Smooth muscle cell (in vitro differentiated cells): Measurements from ENCODE around the gene ADGRB3. TPM values are rescaled to one million over a fixed set of nuclear protein-coding genes. Genes with fewer than 3 reads are reported as not detected.

Source experiments
- DNase-seq: peaks from one replicate; lab custom pipeline; 2025; ENCODE audit not compliant: unreplicated experiment; lab: John Stamatoyannopoulos, UW
- H2AFZ ChIP-seq: fragments of 200-600 bp; sonication (generic); 2 replicates; pipeline ENCODE4 v1.6.0; 2016; ENCODE audit warnings: antibody characterized with exemption, low read depth, mild to moderate bottlenecking
- H3F3A ChIP-seq: fragments of 200-600 bp; sonication (generic); 2 replicates; pipeline ENCODE4 v1.6.0; 2017; ENCODE audit warnings: antibody characterized with exemption, low read depth
- H3K27ac ChIP-seq: fragments of 200-600 bp; sonication (generic); 2 replicates; pipeline ENCODE4 v1.5.1; 2016; ENCODE audit warnings: low read depth, mild to moderate bottlenecking
- H3K27me3 ChIP-seq: fragments of 200-600 bp; sonication (generic); 2 replicates; pipeline ENCODE4 v1.6.1; 2016; ENCODE audit warnings: low read depth, mild to moderate bottlenecking
- H3K36me3 ChIP-seq: fragments of 200-600 bp; sonication (generic); 2 replicates; pipeline ENCODE4 v1.5.1; 2016; ENCODE audit warnings: low read depth
- H3K4me1 ChIP-seq: fragments of 200-600 bp; sonication (generic); 2 replicates; pipeline ENCODE4 v1.5.1; 2016; ENCODE audit warnings: low read depth
- H3K4me2 ChIP-seq: fragments of 200-600 bp; sonication (generic); 2 replicates; pipeline ENCODE4 v1.6.0; 2016; ENCODE audit warnings: mild to moderate bottlenecking
- H3K4me3 ChIP-seq: fragments of 200-600 bp; sonication (generic); 2 replicates; pipeline ENCODE4 v1.5.1; 2016; ENCODE audit warnings: mild to moderate bottlenecking
- H3K79me2 ChIP-seq: fragments of 200-600 bp; sonication (generic); 2 replicates; pipeline ENCODE4 v1.6.0; 2016; ENCODE audit warnings: low read depth, mild to moderate bottlenecking
- H3K9ac ChIP-seq: fragments of 200-600 bp; sonication (generic); 2 replicates; pipeline ENCODE4 v1.6.0; 2016; ENCODE audit warnings: low read depth
- H3K9me3 ChIP-seq: fragments of 200-600 bp; sonication (generic); replicated peaks from 2 replicates; pipeline ENCODE4 v1.5.1; 2016; ENCODE audit warnings: low read depth
- H4K20me1 ChIP-seq: fragments of 200-600 bp; sonication (generic); 2 replicates; pipeline ENCODE4 v1.6.0; 2016; ENCODE audit warnings: low read depth
- WGBS: methylation state at CpG from one replicate; pipeline ENCODE4 v1.1.7; 2016; ENCODE audit warnings: low lambda C conversion rate; 5-methylcytosine and 5-hydroxymethylcytosine counted together
- polyA plus RNA-seq: library from polyadenylated mRNA; unstranded; fragments of >200 nt; fragmentation: Nextera tagmentation; extraction: Ambion mirVana; gene quantifications from 2 replicates; pipeline ENCODE4 v1.2.1, GENCODE V29; 2016
- total RNA-seq: library from RNA; depleted of rRNA; stranded (reverse); fragments of >200 nt; gene quantifications from 2 replicates; pipeline ENCODE4 v1.2.3, GENCODE V29; 2014
- TF ChIP-seq, protein P1 (sequence below): fragments of 200-600 bp; sonication (generic); IDR thresholded peaks from 2 replicates; pipeline ENCODE4 v1.5.1; 2017; ENCODE audit warnings: borderline replicate concordance, mild to moderate bottlenecking, antibody characterized with exemption; ENCODE audit not compliant: insufficient read depth, poor library complexity, severe bottlenecking

ADGRB3 gene
- total and polyA plus RNA-seq, 2 experiments from 2014 or later, result 0.34 to 0.63 TPM

GRCh38 chr6:68709882-68710281 lies 74.8 kb downstream of the ADGRB3 start:
- no peaks in the 10 kb centered on the region for H3K79me2 ChIP-seq
- no peak overlapping the region for H3K27ac ChIP-seq
- H3K36me3 ChIP-seq, result no peaks in the 10 kb centered on the region
- H3K9me3 ChIP-seq, result no peaks in the 10 kb centered on the region
- H3K9ac ChIP-seq, result no peak overlapping the region
- no peak for DNase-seq
- H4K20me1 ChIP-seq, result no peaks in the 10 kb centered on the region
- no peak overlapping the region for H2AFZ ChIP-seq
- no peak overlapping the region for H3K4me3 ChIP-seq
- no peaks in the 10 kb centered on the region for H3F3A ChIP-seq
- no peaks in the 10 kb centered on the region for H3K27me3 ChIP-seq
- TF ChIP-seq, protein P1, sequence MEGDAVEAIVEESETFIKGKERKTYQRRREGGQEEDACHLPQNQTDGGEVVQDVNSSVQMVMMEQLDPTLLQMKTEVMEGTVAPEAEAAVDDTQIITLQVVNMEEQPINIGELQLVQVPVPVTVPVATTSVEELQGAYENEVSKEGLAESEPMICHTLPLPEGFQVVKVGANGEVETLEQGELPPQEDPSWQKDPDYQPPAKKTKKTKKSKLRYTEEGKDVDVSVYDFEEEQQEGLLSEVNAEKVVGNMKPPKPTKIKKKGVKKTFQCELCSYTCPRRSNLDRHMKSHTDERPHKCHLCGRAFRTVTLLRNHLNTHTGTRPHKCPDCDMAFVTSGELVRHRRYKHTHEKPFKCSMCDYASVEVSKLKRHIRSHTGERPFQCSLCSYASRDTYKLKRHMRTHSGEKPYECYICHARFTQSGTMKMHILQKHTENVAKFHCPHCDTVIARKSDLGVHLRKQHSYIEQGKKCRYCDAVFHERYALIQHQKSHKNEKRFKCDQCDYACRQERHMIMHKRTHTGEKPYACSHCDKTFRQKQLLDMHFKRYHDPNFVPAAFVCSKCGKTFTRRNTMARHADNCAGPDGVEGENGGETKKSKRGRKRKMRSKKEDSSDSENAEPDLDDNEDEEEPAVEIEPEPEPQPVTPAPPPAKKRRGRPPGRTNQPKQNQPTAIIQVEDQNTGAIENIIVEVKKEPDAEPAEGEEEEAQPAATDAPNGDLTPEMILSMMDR, result no peak
- no peaks in the 10 kb centered on the region for H3K4me1 ChIP-seq
- no peak overlapping the region for H3K4me2 ChIP-seq

DNA sequence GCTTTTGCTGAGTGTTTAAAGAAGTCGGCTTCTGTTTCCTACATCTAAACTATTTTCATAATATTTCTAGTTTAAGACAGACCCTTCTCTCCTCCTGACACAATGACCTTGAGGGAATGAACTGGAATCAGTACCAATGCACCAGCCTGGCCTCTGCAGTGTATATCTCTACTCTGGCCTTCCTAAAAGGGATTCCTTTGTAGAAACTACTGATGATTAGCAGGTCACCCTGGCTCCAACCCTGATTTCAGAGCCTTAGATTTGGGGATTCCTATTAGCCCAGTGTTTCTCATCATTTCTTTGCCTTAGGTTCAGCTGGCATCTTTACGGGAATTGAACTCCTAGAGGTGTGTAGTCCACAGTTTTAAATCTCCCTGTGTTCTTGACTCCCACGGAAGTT lies 75.4 kb downstream of the ADGRB3 start:
- no peak for DNase-seq
- H2AFZ ChIP-seq, result no peak overlapping the region
- H3K9me3 ChIP-seq, result no peaks in the 10 kb centered on the region
- H3K27ac ChIP-seq, result no peak overlapping the region
- no peaks in the 10 kb centered on the region for H3K36me3 ChIP-seq
- H3K9ac ChIP-seq, result no peak overlapping the region
- H3K4me3 ChIP-seq, result no peak overlapping the region
- no peaks in the 10 kb centered on the region for H3K79me2 ChIP-seq
- no peaks in the 10 kb centered on the region for H3K4me1 ChIP-seq
- H3K27me3 ChIP-seq, result no peaks in the 10 kb centered on the region
- WGBS, result 90% methylated on average over 3 of the region's 3 CpGs
- TF ChIP-seq, protein P1, result no peak
- H4K20me1 ChIP-seq, result no peaks in the 10 kb centered on the region
- H3K4me2 ChIP-seq, result no peak overlapping the region
- H3F3A ChIP-seq, result no peaks in the 10 kb centered on the region

DNA sequence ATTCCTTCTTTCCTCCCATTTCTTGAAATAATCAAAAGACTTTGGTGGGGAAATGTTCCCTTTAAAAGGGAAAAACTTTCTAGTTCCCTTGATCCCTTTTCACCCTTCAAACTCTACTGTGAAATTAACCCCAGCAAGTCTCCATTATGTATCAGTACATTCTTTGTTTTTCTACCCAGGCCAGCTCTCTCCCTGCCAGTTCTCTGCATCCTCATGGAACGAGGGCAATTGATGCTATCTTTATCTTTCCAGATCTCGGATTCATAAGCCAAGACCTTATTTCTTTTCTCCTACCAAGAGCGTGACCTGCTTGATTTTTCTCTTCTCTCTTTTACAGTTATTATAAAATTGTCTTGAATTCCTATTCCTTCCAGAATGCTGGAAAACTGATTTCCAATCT lies 75.8 kb downstream of the ADGRB3 start:
- Histone ChIP-seq H3K9ac (no peak overlapping the region), H2AFZ (no peak overlapping the region), H3K79me2 (no peaks in the 10 kb centered on the region), H3K9me3 (no peaks in the 10 kb centered on the region), H3K4me1 (no peaks in the 10 kb centered on the region), H3K4me2 (no peak overlapping the region), H3K4me3 (no peak overlapping the region), H4K20me1 (no peaks in the 10 kb centered on the region), H3K27ac (no peak overlapping the region), H3K27me3 (no peaks in the 10 kb centered on the region), H3F3A (no peaks in the 10 kb centered on the region), H3K36me3 (no peaks in the 10 kb centered on the region)
- DNase-seq, result no peak
- WGBS, result 79% methylated on average over 3 of the region's 3 CpGs
- TF ChIP-seq, protein P1, result no peak

DNA sequence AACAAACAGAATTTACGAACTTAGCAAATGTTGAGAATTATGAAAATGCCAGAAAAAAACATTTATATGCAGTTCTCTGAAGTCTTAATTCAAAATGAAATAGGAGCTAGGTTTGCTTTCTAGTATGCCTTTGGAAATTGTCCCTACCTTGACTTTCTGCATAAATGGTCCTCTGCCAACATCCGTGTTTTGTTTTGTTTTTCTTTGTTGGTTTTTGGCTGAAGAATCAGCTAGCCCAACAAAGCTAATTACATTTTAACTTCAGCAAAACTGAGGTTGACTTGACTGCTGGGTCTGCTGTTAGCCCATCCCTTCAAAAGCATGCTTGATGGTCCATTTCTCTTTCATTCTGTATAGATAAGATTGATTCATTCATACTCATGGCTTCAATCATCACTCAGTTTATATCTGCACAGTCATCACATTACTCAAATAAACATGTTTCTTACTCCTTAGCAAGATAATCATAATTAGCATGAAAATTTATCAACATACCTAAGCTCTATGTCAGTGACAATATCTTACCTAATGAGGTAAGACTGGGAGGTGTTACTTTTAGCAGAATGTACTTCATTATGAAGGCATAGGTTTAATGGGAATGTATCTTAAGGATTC lies 76.4 kb downstream of the ADGRB3 start:
- no peak overlapping the region for H3K4me3 ChIP-seq
- no peaks in the 10 kb centered on the region for H3K27me3 ChIP-seq
- H3K4me1 ChIP-seq, result no peaks in the 10 kb centered on the region
- no peaks in the 10 kb centered on the region for H4K20me1 ChIP-seq
- no peaks in the 10 kb centered on the region for H3F3A ChIP-seq
- TF ChIP-seq, protein P1, result no peak
- no peaks in the 10 kb centered on the region for H3K9me3 ChIP-seq
- H3K36me3 ChIP-seq, result no peaks in the 10 kb centered on the region
- no peaks in the 10 kb centered on the region for H3K79me2 ChIP-seq
- H3K4me2 ChIP-seq, result no peak overlapping the region
- DNase-seq, result no peak
- H3K9ac ChIP-seq, result no peak overlapping the region
- WGBS, result 83% methylated on average over 2 of the region's 2 CpGs
- no peak overlapping the region for H2AFZ ChIP-seq
- H3K27ac ChIP-seq, result no peak overlapping the region
